ENCODE results near the gene CHN2.
"Not testable (repeated sequence)": the region's sequence is repeated elsewhere in the genome, so short reads cannot be mapped to it uniquely, and the experiment has no call there.

Gene CHN2

DNA sequence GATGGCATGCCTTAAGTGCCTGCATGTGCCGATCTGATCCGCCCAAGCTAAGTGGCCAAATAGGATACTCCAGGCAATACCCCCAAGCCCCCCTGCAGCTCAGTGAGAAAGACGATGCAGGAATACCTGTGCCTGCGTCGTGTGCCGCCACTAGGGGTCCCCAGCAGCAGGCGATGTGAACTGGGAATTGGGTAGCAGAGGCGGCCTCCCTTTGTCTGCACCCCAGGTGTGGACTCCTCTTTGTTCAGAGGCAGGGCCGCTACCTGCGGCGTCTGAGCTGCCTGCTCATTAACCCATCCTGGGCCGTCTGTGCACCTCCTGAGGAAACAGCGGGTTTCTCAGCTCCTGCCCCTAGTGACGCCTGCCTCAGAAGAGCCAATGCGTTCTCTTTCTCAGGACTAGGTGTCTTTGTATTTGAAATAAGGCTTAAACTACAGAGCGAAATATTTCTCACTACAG is 4.8 kb upstream of the CHN2 start:
- peak in 2 of 3 donors; percentile 34 to 48 for DNase-seq (ENCODE audit: low read depth in 2 of 3, low spot score in 1 of 3)

DNA sequence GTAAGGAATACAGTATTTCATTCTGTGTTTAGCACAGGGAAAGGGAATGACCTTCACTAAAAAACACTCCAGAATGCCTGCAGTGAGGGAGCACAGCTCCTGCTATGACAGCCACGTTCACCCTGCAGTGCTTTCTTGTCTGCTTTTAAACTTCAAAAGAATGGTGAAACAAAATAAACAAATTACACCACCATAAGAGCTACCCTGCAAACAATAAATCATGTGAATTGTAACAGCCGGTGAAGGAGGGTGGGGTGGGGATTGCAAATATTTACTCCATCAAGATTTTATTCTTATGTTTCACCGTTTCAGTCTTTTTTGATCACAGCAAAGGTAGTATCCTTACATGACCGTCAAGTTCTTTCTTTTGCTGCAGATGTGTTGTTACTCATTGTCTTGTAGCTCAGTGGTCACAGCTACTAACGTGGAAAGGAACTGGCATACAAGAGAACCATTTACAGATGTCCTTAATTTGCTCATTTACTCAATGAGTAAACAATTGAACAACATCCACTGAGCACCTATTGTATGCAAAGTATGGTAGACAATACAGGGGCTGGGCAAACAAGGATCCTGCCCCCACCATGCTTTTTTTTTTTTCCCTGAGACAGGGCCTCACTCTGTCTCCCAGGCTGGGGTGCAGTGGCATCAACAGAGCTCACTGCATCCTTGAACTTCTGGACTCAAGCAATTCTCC is 4.1 kb upstream of the CHN2 start:
- no peak for DNase-seq (ENCODE audit: low read depth in 2 of 3, low spot score in 1 of 3)

DNA sequence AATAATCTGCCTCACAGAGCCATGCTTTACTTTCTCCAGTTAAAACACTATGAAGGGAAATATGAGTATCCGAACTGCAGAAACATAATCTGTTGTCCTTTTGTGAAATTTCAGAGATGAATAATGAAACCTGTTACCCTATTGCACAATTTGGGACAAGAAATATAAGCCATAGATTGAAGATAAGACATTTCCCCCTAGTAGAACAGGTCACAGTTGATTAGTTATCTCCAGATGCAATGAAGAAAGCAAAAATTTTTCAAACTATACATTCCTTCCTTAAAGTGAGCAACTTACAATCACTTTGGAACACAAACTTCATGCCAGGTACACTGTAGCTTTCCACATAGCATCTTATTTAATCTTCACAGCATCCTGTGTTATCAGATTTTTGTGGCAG is 2.3 kb upstream of the CHN2 start:
- no peak for DNase-seq (ENCODE audit: low read depth in 2 of 3, low spot score in 1 of 3)

DNA sequence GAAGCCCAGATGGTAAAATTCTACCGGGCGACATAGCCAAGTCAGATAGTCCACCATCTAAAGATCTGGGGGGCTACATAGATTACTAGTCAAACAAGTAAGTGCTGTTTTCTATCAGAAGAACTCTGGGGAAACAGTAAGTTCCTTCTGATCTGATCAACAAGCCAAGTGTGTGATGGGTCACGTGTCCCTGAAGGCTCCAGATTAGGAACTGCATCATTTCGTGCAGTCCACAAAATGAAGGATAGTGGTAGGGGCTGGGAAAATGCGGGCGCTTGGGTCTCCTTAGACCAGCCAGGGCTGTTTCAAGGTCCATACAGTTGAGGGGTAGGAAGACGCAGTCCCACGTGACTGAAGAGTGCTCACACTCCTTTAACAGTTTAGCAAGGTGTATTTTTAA is 1.8 kb upstream of the CHN2 start:
- DNase-seq (ENCODE audit: low read depth in 2 of 3, low spot score in 1 of 3), result no peak

DNA sequence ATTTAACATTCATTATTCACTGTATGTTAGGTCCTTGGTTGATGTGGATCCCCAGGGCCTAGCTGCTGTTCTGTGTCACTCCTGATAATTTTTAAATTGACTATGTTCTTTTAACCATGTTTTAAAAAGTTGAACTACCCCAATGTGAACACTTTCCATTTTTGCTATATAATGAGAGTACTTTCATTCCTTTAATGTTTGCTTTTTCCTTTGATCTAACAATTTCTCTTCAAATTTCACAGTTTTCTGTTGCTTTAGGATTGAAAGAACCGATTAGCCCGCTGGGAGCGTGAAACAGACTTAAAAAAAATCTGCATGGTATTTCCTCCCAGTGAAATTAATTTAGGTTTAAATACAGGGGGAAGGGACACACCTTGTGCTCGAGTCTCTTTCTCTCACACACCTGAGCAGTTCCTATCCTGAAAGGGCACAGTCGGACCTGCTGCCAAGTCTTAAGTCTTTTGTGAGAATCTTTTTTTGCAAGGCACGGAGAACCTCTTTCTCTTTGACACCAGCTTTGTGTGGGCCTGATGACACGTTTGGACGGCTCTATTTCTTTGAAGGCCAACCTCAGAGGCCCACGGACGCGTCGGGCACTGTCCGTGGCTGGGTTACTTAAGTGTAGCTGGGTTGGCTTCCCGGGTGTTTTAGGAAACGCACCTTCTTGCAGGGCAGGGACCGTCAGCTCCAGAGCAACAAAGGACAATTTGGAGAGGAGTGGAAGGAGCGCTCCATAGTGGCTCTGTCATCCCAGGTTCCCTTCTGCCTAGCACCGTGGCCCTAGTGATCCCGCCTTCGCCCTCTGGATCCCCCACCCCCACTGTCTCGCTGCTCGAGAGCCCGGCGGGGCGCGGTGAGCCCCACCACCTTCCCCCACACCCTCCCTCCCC is 1.0 kb upstream of the CHN2 start:
- DNase-seq (ENCODE audit: low read depth in 2 of 3, low spot score in 1 of 3), result no peak

DNA sequence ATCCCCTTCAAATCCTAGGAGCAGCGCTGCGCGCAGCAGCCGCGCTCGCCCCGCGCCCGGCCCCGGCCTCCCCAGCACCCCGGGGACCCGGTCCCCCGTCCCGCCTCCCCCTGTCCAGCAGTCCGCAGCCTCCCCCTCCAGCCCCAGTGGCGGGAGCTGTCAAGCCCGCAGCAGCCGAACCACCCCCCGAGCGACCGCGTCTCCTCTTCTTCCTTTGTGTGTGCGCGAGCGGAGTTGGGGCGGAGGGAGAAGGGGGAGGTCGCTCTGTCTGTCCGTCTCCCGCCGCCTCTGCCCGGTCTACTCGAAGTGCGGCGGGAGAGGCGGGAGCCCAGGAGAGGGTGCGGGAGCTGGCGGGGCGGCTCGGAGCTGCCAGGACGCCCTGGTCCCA is 375 bp upstream of the CHN2 start:
- DNase-seq (ENCODE audit: low read depth in 2 of 3, low spot score in 1 of 3), result no peak

DNA sequence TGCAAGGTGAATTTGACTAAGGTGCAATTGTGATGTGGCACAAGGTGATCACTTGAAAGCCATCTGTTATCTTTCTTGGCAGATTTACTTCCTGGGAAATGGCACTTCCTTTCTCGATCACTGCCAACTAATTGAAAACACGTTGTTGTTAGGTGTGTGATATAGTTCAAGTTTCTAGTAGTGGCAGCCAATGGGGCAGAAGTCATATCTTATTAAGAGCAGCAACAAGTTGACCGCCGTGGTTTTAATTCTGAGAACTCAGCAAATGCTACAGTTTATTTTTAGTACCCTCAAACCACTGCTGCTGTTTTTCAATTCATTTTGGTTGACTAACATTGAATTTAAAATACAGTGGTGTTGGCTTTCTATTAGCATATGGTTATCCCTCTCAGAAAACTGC is 1.6 kb downstream of the CHN2 start:
- no peak for DNase-seq (ENCODE audit: low read depth in 2 of 3, low spot score in 1 of 3)

DNA sequence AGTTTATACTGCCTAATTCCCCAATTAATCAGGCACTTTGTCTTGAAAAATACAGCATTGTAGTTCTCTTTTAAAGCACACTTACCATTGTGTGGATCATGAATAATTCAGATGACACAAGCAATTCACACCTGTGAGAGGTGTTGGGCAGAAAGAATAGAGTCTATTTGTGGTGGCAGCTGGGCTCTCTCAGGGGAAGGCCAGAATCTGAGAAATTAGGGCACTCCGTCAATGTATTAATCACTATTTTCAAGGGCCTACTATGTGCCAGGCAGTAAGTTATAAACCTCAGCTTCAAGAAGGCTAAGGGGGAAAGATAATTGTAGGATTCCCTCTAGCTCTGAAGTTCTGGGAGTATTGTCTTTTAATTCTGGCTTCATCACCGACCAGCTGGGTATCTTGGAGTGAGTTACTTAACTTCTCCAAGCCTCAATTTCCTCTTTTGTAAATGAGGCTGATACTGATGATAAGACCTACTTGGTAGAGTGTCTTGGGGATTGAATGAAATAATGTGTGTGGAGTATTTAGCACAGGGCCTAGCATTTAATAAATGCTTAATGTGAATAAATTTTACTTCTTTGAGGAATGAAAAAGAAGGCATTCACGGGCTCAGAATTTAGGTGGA is 2.5 kb downstream of the CHN2 start:
- no peak for DNase-seq (ENCODE audit: low read depth in 2 of 3, low spot score in 1 of 3)

DNA sequence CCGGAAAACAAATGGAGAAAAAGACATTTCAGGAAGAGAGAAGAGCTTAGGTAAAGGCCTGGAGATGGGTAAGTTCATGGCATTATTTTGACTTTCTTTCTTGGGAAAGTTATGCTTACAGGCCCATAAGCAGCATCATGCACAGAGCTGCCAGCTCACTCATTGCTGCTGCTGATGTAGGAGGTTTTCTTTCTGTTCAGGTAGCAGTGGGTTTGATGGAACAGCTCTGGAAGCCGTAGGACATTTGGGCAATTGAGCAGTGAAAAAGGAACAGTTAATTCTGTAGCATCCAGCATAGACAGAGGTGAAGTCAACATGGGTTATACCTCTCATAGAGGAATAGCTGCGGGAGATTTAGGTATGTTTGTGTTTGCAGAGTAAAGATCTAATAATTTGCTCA is 3.3 kb downstream of the CHN2 start:
- no peak for DNase-seq (ENCODE audit: low read depth in 2 of 3, low spot score in 1 of 3)

DNA sequence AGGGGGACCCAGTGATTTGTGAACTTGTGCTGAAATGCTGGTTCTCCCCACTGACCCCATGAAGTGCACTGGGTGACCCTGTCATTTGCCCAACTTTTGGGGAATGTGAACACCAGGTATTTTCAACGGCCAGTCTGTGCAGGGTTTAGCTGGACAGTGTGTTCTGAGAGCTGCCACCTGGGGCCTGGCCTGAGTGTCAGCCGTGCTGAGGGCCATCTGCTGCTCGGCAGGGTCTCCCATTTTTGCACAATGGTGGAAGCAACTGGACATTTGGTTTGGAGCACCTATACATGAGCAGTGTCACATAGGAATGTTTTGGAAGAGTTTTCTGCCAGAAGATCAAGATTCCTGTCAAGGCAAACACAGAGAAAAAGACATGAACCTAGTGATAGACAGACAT is 5.2 kb downstream of the CHN2 start:
- no peak for DNase-seq (ENCODE audit: low read depth in 2 of 3, low spot score in 1 of 3)

DNA sequence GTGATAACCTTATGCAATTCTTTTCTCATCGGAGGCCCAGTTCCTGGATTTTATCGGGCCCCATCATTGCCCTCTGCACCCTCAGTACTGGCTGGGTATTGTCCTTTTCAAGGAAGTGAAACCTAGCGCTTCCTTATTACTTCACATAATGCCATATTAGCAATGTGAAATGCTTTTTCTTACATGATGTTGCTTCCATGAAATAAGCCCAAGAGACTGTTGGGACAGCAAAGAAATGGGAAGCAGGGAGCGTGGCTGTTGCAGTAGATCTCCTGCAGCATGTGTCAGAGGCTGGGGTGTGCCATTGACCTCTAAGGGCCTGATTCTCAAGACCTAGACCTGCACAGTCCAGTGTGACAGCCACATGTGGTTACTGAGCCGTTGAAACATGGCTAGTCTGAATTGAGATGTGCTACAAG is 8.1 kb downstream of the CHN2 start:
- DNase-seq (ENCODE audit: low read depth in 2 of 3, low spot score in 1 of 3), result no peak

DNA sequence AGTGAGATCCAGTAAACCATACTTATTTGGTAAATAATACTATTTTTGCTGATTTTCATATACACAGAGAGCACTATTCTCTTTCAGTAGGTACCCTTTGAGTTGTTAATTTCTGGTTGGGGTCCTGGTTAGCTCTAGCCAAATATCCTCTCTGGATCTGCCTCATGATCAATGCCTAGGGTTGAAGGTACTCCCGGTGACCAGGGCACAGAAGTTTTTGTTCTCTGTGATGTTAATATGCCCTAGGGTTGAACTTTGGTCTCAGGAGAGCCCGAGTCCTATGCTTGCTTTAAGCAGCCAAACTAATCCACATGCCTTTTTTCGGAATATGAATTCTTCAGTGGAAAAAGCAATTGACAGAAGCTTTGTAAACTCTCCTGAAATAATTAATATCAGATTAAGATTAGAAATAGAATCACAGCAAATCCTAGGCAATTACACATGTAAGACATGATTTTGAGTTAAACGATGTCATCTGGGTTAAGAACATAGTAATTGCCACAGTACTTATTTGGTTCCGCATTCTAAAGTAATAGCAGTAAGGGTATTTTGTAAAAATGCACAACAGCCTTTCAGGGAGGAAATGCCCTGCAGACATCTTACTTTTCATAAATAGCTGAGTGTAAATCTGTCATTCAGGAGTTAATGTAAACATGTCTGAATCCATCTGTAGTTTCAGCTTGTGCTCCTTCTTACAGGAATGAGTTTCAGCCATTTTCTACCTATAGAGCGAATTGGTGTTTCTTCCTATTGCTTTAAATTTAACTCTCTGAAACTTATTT is 10.1 kb downstream of the CHN2 start:
- no peak for DNase-seq (ENCODE audit: low read depth in 2 of 3, low spot score in 1 of 3)

DNA sequence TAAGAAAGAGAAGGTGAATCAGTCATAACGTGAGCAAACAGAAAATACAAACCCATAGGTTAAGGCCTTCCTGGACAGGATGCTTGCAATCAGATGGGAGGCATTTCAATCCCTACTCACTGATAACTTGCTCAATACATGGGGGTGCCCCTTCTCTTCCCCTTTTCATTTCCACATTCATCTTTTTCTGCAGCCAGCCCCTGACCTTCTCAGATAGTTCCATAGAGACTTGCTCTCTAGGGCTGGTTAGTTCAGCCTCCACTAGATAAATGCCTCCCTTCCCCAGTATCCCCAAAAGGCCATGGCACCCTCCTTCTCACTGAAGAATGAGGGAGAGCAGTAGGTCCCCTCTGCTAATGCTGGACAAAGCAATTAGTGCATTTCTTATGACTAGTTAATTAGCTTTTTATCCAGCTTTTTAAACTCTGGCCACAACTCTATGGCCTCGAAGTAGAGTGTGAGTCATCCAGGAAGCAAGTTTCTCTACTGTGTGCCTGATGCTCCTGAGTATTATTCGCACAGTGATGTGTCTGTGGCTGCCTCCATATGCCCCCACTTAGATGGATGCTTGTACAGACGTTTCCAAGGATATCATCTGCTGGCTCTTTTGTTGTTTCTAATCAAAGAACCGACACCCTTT is 12.7 kb downstream of the CHN2 start:
- DNase-seq (ENCODE audit: low read depth in 2 of 3, low spot score in 1 of 3), result no peak

DNA sequence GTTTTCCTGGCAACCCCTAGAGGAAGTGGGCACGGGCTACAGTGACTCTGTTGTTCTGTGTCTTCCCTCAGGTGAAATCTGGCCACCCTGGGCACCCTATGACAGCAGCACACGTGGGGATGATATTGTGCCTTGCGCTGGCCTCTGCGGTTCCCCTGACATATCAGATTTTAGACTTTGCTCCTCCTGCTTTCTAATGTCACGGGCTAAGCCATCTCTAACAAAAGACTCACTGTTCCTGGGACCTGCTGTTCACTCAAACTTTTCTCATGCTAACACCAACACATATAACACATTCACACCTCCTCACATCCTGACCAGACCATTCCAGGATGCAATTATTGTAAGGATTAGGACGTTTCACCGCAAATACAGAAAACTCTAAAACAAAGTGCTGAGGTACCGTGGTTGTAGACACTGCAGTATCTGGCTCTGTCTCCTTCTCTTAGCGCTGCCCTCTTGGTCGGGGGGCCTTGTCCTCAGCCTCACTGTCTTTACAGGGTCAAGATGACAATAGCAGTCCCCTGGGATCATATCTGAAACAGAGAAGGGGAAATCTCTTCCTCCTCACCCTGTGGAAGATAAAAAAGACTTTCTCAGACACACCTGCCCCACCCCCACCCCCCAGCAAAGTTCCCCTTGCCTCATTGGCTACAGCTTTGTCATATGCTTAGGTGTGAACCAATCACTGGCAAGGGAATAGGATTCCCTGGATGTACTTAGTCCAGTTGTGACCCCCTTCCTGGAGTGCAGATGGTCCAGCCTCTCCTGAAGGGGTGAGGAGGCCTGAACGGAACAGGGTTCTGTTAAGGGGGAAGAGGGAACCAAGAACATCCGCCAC is 14.1 kb downstream of the CHN2 start:
- DNase-seq (ENCODE audit: low read depth in 2 of 3, low spot score in 1 of 3), result no peak

DNA sequence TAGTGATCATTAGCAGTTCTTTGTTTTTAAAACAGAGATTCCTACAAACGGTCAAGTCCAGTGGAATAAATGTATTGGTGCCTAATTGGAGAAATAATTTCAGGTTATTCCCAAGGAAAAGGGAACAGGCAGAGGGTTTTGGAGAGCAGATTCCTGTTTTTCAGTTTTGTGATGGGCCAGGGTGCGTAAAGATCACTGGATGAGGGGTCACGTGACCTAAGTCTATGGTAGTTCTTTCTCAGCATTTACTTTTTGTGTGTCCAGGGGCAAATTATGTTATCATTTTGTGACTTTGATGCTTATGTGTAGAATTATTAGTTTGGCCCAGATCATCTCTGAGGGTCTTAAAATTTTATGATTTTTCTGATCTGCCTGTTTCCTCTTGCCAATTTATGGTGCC is 15.2 kb downstream of the CHN2 start:
- DNase-seq (ENCODE audit: low read depth in 2 of 3, low spot score in 1 of 3), result no peak

DNA sequence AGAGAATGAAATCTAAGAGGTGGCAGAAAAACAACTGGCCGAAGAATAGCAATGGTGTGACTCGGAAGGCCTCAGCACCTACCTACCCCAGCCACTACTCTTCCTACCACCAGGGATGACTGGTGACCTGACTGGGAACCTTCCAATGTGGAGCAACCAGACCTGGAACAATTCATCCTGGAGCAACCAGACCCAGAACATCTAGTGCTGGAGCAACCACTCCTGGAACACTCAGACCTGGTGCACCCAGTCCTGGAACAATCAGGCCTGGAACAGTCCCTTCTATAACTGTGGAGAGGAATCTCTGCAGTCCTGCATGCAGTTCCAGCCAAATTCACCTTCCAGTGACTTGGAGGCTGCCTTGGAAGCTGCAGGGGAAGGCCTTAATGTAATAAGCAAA is 18.2 kb downstream of the CHN2 start:
- DNase-seq (ENCODE audit: low read depth in 2 of 3, low spot score in 1 of 3), result not testable (repeated sequence)

DNA sequence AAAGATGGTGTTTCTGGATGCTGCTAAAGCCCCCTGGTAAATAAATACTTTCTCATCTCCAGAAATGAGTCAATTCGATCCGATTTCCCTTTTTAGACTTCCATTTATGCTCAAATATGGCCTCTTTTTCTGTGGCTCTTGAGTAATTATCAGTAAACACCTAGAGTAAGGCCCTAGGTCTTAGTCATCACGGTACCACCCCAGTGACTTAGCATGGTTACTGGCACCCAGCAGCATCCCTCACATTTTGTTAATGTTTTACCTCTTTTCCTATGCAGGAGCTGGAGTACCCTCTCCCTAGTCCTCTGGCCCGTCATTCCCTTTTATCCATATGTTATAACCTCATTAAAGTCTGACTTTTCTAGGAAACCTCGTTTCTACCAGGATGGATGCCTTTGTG is 19.5 kb downstream of the CHN2 start:
- no peak for DNase-seq (ENCODE audit: low read depth in 2 of 3, low spot score in 1 of 3)

DNA sequence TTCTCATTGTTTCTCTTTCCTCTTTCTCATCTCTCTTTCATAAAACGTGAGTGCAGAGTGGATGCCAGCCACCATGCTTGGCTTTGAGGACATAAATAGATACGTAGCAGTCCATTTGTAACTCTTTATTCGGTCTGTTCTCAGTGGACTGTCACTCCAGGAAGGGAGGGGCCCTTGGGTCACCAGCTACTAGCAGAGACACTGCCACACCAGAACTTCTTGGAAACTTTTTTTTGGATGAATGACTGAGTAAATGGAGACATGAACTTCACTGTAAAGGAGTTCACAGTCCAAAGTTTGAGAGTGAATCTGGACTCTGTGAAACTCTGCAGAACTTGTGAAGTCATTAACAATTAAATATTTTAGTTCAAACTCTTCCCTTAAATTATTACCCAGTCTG is 20.2 kb downstream of the CHN2 start:
- no peak for DNase-seq (ENCODE audit: low read depth in 2 of 3, low spot score in 1 of 3)

DNA sequence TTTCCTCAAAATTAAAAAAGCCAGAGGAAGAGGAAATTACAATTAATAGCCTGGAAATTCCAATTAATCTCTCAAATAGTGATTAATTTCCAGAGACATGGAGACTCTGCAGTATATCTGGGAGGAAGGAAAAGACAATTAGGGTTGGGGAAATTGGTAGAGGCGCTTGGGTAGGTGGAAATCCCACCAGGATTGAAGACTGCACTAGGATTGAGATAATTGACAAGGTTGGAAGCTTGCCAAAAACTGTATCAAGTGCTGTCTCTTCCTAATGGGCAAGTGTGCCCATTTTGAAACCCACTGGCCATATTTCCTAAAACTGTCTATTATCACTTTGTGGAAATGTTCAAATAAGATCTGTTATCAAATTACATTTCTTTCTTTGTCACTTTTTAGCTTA is 21.6 kb downstream of the CHN2 start:
- no peak for DNase-seq (ENCODE audit: low read depth in 2 of 3, low spot score in 1 of 3)

DNA sequence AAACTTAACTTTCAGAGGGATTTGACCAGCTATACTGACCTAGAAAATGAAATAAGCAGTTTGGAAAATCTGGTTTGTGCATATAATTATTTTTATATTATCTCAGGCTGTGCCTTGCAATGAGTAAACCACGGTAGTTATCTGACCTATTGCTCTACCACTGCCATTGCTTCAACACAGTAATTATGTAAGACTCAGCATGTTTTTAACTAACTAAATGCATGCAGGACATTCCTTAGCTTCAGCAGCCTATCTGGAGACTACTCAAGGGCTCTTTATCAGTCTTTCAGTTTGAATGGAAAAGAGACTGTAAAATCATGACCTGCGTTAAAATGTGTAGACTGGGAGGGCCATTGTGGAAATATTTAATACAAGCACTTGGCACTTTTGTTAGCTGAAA is 22.5 kb downstream of the CHN2 start:
- DNase-seq (ENCODE audit: low read depth in 2 of 3, low spot score in 1 of 3), result no peak

All from stimulated activated CD4-positive, alpha-beta T cell treated with anti-CD3 and anti-CD28 coated beads, Interleukin-12 subunit alpha, Interleukin-12 subunit beta, amount 100 ng/mL, for 48 hours (primary cell).